GM10248 (cell line): ENCODE measurements around the gene ENOX1.
A peak's percentile ranks its signal among the peaks of the same experiment; 100 is the strongest.

Source experiments
- CTCF ChIA-PET: fragments of 300-600 bp; sonication (Branson Sonifier 250); formaldehyde crosslinking; extraction: SDS; loops from one replicate; lab custom pipeline; 2021; ENCODE audit warnings: antibody characterized with exemption; lab: Yijun Ruan, JAX
- POLR2A ChIA-PET: fragments of 350-650 bp; sonication (Branson Sonifier 250); formaldehyde crosslinking; extraction: SDS; loops from one replicate; lab custom pipeline; 2020; ENCODE audit warnings: antibody characterized with exemption; lab: Yijun Ruan, JAX
- DNase-seq: peaks from one replicate; pipeline ENCODE4 v3.0.0; 2012; ENCODE audit errors: extremely low spot score
- CTCF ChIP-seq: IDR thresholded peaks from 2 replicates; pipeline ENCODE4 v1.5.1; 2012; ENCODE audit warnings: mild to moderate bottlenecking, low read depth; ENCODE audit errors: extremely low read depth, missing control alignments, control extremely low read depth

The ENOX1 gene

GRCh38 chr13:43815204-43815603 lies 28.4 kb upstream of the ENOX1 start:
- ChIA-PET CTCF (interaction anchor here (0.8 to 2.9 kb wide), 2 partner anchors 10 to 11 kb away, joined by 4 to 11 read pairs; no protein-coding TSS in a partner anchor), POLR2A (no interaction called here)
- TF ChIP-seq CTCF, result no peak
- no peak for DNase-seq

GRCh38 chr13:43808676-43809075 lies 21.9 kb upstream of the ENOX1 start:
- CTCF ChIA-PET, result no interaction called here
- TF ChIP-seq CTCF, result no peak
- POLR2A ChIA-PET, result no interaction called here
- DNase-seq, result no peak

GRCh38 chr13:43805681-43806128 lies 18.9 kb upstream of the ENOX1 start:
- POLR2A ChIA-PET, result no interaction called here
- DNase-seq, result no peak
- CTCF ChIA-PET, result interaction anchor here (0.8 to 2.3 kb wide), 4 partner anchors 10 to 922 kb away, joined by 3 to 11 read pairs (median 5); no protein-coding TSS in a partner anchor
- TF ChIP-seq CTCF, result no peak

- ChIA-PET CTCF (interaction anchor here (0.7 to 2.3 kb wide), 19 partner anchors 8 to 1142 kb away, joined by 3 to 16 read pairs (median 3); partner anchors contain the start of gene EPSTI1), POLR2A (no interaction called here)
- TF ChIP-seq CTCF, result no peak
- no peak for DNase-seq
Measured at GRCh38 chr13:43805071-43805468, 18.3 kb upstream of the ENOX1 start.

GRCh38 chr13:43804461-43805070 lies 17.8 kb upstream of the ENOX1 start:
- peak; percentile 44 for TF ChIP-seq CTCF
- DNase-seq, result peak; percentile 43
- POLR2A ChIA-PET, result no interaction called here
- CTCF ChIA-PET, result interaction anchor here (0.7 to 2.3 kb wide), 22 partner anchors 9 to 1152 kb away, joined by 3 to 16 read pairs (median 3); partner anchors contain the start of gene EPSTI1

GRCh38 chr13:43802511-43802910 lies 15.7 kb upstream of the ENOX1 start:
- no peak for DNase-seq
- POLR2A ChIA-PET, result no interaction called here
- TF ChIP-seq CTCF, result no peak
- CTCF ChIA-PET, result interaction anchor here (1.1 to 2.0 kb wide), 4 partner anchors 11 to 1187 kb away, joined by 3 to 10 read pairs (median 5); no protein-coding TSS in a partner anchor
